Mesenteric fat pad (tissue), 1 donor: ENCODE measurements around the gene CCDC183. TPM values are rescaled to one million over a fixed set of nuclear protein-coding genes. Genes with fewer than 3 reads are reported as not detected.
"Not testable (repeated sequence)": the region's sequence is repeated elsewhere in the genome, so short reads cannot be mapped to it uniquely, and the experiment has no call there.

ENCODE experiments used
- DNase-seq: peaks from one replicate; pipeline ENCODE4 v3.0.0-alpha.2; 2020; ENCODE audit warnings: low spot score
- long read RNA-seq: library from polyadenylated mRNA; unstranded; transcript quantifications from one replicate; pipeline ENCODE4 v2.0.0, GENCODE V29; 2020
- total RNA-seq: library from RNA; stranded (reverse); fragmentation: NEBNext Ultra II Directional; extraction: Animal tissue kit (Norgen Biotek cat#: 25700); gene quantifications from one replicate; pipeline ENCODE4 v1.2.1, GENCODE V29; 2021
- donor health status: DM: yes; HTN: yes; CAD: no.

The CCDC183 gene
- 0.71 TPM for total RNA-seq
- long read RNA-seq: 0 reads

DNA sequence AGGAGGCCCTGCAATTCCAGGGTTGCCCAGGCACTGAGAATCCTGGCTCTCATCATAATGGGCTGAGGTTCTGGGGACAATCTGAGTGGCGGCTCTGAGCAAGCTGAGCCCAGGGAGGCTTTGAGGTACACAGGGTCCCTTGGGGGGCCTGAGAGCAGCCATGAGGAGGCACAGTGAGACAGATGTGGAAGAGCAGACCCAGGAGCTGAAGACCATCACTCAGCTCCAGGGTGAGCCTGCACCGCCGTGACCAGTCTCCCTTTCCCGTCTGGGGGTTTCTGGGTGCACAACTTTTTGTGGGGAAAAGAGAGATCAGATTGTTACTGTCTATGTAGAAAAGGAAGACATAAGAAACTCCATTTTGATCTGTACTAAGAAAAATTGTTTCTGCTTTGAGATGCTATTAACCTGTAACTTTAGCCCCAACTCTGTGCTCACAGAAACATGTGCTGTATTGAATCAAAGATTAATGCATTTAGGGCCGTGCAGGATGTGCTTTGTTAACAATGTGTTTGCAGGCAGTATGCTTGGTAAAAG lies at the start of gene CCDC183:
Gene CCDC183, plus strand, starts transcription at position 101 of the 537 bp plus-strand sequence. Its CDS starts 60 bp downstream, at position 161.
- DNase-seq: no peak

DNA sequence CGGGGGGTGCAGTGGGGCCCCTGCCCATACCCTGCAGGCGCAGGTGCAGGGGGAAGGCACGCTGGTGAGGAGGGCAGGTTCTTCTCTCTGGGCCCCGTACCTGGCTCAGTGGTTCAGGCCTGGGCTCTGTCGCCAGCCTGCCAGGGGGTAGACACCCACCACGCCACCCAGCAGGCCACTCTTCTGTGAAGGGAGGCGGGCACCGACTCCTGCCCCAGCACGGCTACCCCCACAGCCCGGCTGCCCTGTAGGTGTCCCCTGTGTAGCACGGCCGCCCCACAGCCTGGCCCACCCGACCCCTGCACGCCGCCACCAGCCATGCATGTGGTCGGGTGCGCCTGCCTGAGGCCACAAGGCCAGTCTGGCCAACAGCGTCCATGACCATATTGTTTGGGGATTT lies 49.5 kb upstream of the CCDC183 start:
- DNase-seq: no peak

DNA sequence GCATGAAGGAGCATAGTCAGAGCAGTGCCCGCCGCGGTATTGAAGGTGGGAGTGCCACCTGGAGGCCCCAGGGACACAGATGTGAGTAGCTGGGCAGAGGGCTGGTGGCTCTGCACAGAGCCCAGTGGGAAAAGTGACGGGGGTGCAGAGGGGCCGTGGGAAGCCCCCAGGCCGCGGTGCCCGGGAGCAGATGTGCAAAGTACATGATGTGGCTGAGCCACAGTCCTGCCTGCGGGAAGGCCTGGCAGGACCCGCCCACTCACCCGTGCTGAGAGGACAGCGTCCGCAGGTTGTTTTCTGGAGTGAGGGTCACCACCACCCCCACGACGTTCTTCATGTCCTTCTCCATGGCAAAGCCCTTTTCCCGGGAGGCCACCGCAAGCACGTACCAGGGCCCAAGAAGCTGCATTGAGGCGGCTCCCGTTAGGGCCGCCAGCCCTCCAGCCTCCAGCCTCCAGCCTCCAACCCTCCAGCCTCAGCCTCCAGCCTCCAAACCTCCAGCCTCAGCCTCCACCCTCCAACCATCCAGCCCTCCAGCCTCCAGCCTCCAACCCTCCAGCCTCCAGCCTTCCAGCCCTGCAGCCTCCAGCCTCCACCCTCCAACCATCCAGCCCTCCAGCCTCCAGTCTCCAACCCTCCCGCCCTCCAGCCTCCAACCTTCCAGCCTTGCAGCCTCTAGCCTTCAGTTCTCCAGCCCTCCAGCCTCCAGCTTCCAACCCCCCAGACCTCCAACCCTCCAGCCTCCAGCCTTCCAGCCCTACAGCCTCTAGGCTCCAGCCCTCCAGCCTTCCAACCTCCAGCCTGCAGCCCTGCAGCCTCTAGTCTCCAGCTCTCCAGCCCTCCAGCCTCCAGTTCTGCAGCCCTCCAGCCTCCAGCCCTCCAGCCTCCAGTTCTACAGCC lies 48.7 kb upstream of the CCDC183 start:
- no peak for DNase-seq

DNA sequence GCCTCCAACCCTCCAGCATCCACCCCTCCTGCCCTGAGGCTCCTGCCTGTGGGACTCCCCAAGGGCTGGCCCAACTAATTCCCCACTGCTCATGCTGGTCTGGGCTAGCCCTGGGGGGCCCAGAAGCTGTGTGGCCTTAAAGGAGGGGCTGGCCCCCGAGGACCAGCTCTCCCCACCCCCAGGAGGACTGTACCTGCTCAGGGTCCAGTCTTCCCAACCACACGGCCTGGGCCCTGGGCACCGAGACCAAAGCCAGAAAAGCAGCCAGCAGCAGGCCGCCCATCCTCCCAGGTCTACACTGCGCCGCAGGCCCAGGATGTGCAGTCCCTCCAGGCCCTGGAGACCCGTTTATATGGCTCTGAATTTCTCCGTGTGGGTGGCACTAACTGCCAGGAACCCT lies 47.9 kb upstream of the CCDC183 start, which contains the start of gene LCN6:
Gene LCN6, minus strand, starts transcription at position 325 of the 400 bp plus-strand sequence. Its CDS starts 42 bp downstream, at position 283.
- DNase-seq: no peak

DNA sequence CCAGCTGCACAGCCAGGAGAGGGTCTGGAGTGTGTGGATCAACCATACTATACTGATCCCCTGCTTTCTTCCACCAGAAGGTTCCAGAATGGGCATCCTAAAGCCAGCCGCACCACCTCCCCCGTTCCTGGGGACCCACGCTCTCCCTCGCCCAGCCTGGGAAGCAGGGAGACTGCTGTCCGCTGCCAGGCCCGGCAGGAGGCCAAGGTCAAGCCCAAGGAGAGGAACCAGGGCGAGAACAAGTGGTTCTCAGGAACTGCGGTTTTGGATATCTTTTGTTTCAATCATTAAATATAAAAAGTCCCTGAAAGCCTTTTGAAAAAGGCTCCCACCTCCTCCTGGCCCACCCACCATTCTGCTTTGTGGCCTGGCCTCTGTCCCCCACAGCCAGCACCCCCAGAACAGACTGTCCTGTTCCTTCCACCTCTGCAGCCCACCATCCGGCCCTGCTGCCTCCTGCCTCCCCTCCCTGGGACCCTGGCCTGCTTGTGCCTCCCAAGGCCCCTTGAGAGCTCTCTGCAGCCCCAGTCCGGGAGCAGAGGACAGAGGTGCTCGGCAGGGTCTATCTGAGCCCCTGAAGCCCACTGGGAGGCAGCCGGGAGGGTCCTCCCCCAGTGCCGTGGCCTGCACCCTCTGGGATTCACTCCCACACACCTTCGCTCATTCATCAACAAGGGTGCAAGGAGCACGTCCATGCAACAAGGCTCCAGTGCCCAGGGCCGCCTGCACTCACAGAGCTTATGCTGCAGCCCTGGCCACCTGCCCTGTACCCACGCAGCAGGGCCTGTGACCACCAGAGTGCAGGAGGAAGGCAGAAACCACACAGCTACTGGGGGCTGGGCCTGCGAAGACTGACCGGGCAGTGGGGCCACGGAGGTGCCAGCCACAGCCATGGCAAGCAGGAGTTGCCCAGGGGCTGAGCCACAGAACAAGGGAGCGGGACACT lies 47.2 kb upstream of the CCDC183 start:
- no peak for DNase-seq

DNA sequence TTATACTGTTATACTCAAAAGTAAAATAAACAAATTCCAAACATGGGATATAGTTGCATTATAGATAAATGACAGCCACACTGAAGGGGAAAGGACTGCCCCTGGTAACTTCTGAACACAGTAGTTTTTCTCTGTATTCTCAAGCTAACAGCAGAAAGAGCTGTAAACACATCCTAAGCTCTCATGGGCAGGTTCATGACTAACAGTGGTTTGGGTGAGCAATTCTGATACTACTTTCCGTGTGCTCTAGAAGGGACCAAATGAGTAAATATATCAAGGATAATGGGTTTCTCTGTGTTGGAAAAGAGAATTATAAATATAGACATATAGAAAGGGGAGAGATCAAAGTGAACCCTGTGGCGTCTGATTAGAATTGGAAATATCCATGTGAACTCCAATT lies 45.6 kb upstream of the CCDC183 start:
- DNase-seq: no peak

DNA sequence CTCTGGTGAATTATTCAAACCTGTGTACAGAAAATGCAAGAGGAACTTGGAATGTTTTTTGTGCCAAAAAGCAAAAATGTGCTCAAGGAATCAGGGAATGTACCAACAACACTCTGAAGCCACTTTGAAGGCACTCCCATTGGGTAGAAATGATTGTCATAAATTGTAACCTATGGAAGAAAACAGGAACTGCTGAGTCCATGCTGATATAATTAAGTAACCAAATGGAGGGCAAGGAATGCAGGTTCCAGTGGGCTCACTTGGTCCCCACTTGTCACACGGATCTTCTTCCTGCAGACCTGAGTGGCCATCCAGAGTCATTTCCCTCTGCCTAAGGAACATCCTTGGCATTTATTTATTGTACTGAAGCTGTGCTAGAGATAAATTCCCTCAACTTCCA lies 44.9 kb upstream of the CCDC183 start:
- no peak for DNase-seq

DNA sequence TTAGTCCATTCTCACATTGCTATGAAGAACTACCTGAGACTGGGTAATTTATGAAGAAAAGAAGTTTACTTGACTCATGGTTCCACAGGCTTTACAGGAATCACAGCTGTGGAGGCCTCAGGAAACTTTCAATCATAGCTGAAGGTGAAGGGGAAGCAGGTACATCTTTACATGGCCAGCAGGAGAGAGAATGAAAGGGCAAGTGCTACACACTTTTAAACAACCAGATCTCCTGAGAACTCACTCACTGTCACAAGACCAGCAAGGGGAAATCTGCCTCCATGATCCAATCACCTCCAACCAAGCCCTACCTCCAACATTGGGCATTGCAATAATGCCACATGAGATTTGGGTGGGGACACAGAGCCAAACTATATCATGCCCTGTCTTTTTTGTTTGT lies 44.3 kb upstream of the CCDC183 start:
- DNase-seq: no peak

DNA sequence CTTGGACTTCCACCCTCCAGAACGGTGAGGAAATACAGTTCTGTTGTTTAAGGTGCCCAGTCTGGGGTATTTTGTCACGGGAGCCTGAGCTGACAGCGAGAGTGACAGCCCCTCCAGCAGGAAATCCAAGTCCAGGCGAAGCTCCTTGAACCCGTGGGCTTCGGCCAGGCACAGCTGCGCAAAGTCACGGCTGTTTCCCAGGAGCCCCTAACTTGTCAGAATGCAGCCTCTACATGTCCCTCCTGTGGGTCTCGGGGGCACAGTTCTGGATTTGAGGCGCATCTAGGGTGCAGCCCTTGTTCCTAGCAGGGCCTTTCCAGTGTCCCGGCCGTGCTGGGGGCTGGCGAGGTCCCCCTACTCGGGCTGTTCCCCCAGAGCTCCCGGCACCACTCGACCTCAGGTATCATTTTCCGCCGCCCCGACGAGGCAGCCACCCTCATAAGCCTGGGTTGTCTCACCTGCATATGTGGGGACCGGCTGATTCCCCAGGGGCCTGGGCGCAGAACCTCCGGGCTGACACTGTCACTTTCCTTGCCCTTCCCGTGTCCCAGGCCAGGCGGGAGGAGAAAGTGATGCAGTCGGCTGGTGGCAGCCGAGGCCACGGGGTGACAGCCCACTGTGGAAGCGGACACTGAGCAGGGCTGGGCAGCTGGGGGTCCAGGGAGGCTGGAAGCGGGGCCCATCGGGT lies 42.6 kb upstream of the CCDC183 start:
- no peak for DNase-seq

DNA sequence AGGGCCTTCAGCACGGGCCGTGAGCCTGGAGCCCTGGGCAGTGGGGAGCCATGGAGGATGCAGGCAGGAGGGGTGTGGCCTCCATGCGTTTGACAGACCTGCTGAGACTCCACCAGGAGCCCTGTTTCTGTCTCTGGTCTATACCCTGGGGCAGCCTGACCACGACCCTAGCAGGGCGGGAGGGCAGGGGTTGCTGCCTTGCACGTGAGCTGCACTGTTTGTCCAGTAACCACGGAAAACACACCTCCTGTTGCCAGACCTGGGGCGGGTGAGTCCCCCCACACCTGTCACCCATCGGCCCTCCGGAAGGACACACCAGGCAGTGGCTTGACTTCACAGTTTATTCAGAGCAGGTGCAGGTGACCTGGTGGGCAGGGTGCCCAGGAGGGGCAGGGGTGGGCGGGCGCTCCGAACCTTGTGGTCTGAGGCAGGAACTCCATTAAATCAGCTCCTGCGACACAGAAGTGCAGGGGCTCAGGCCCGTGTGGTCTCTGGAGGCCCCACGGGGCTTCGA lies 42.0 kb upstream of the CCDC183 start:
- DNase-seq: no peak

DNA sequence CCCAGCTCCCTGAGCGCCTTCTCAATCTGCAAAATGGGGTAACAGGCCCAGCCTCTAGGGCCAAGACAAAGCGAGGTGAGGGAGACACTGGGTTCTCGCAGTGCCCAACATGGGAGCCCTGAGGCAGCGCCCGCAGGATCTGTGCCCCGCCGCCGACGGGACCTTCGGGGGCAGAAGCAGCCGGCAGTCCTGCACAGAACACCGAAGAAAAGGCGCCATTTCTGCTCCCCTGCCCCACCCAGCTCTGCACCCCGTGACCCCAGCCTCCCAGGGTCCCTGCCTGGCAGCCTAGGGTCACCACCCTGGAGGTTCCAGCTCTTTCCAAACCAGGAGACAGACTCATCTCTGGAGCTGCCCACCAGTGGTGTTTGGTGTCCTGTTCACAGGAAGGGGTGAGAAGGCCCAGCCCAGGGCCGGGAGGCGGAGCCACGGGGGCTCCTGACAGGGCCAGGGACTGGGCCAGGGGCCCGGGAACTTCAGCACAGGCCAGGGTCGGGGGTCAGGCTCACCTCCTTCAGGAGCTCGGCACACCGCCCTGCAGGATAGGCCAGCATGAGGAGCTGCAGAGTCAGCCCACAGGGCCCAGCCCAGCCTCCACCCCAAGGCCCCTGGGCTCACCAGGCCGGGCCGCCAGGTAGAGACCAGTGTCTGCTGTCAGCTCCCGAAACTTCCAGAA lies 41.4 kb upstream of the CCDC183 start:
- DNase-seq: no peak

DNA sequence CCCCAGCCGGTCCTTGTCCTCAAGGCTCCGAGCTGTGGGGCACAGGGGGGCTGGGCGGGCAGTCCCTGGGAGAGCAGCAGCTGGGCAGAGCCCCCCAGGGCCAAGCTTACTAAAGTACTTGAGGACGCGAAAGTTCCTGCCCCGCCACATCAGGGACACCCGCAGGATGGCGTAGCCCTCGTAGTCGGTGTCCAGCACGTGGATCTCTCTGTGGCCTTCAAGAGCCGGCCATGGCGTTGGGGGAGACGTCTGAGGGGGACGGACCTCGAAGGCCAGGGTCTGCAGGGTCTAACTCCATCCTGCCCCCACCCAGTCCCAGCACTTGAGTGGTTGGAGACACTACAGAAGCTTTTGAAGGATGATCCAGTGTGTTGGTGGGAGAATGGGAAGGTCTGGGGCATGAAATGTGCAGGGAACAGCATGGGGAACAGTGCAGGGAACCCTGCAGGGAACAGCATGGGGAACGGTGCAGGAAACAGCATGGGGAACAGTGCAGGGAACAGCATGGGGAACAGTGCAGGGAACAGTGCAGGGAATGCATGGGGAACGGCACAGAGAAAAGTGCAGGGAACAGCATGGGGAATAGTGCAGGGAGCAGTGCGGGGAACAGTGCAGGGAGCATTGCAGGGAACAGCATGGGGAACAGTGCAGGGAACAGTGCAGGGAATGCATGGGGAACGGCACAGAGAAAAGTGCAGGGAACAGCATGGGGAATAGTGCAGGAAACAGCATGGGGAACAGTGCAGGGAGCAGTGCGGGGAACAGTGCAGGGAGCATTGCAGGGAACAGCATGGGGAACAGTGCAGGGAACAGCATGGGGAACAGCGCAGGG lies 40.6 kb upstream of the CCDC183 start:
- DNase-seq: not testable (repeated sequence)

DNA sequence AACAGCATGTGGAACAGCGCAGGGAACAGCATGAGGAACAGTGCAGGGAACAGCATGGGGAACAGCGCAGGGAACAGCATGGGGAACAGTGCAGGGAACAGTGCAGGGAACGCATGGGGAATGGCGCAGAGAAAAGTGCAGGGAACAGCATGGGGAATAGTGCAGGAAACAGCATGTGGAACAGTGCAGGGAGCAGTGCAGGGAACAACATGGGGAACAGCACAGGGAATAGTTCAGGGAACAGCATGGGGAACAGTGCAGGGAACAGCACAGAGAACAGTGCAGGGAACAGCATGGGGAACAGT lies 40.1 kb upstream of the CCDC183 start:
- DNase-seq: no peak

DNA sequence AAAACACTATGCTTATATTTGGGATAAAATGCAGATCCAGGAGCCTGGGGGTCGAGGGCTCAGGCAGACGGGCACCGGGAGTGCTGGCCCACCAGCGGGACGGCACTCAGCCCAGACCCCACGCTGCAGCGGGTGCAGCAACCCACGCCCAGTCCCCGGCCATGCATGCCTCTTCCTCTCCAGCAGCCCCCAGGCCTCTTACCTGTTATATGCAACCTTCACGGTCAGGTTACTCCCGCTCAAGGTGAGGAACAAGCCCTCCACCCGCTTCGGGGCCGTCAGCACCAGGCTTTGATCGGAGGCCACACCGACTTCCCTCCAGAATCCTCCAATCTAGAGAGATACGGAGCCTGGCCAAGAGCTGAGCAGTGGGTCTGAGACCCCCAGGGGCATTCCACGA lies 39.3 kb upstream of the CCDC183 start:
- DNase-seq: no peak

DNA sequence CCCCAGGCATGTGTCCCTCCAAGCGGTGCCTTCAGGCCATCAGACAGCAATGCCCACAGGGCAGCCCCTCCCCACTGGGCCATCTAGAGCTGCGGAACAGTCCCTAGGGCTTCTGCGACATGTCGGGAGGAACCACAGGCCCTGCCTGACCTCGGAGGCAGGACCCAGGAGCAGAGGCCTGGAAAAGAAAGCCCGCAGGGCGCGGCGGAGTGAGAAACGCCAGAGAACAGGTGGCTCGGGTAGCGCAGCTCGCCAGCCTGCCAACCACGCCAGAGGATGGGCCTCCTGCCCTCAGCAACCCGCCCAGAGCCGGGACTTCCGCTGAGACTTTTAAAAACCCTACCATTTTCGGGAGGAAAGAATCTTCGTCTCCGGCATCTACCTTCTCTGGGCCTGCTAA lies 38.8 kb upstream of the CCDC183 start:
- DNase-seq: no peak

DNA sequence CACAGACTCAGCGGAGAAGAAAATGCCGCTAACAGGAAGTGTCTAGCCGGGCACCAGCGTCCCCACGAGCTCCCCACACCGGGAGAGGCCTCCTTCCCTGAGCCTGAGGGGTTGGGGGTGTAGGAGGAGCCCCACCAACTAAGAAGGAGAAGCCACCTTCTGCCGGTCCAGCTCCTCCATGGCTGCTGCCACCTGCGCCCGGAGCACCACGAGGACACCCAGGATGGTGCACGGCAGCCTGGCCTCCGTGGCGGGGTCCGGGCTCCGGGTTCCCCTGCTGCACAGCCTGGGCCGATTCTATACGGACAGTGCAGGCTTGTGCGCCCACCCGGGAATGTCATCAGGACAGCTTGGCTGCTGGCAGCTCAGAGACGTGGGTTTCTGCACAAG lies 38.4 kb upstream of the CCDC183 start:
- no peak for DNase-seq

DNA sequence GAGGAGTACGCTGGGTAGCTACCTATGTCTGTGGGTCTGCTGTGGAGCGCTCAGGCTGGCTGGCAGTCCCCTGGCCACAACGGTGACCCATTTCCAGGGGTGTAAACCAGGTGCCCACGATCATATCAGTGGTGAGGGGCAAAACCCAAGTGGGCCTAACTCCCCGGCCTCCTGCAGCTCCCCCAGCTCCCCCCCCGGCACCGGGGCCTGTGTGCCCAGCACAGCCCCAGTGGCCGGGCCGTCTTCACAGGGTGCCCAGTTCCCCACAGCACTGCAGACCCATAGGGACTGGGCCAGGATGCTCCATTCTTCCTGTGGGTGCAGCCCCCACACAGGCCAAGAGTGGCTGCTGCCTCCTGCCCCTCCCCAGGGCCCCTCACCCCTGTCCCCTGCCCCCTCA lies 37.1 kb upstream of the CCDC183 start:
- no peak for DNase-seq

DNA sequence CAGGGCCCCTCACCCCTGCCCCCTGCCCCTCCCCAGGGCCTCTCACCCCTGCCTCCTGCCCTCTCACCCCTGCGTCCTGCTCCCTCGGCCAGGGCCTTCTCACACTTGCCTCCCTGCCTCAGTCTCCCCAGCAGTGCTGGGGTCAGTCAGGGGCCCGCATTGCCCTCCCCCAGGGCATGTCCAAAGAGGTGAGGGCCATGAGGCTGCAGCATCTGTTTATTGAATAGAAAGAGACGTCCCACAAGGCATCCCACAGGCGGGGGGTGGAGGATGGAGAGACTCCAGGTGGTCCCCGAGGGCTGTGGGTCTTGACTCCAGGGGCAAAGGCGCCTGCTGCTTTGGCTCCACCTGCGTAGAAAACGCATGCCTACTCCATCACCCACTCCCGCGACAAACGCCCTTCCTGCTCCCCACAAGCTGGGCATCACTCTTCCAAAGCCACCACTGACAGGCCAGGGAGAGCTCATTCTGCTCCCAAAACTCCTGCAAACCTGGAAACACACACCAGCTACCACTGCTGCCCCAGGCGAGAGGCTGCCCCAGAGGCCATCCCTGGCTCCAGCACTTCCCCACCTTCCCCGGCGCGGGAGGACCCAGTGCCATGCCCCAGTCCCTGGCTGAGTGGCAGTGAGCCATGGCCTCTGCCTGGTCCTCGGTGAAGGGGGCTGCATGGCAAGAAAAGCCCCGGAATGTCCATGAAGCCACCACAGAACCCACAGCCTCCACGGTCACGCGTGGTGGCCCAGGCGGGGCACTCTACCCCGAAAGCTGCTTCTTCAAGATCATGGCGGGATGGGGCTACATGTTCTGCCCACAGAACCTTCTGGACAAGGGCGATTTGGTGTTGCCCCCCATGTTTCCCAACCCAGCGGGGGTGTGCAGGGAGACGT lies 36.5 kb upstream of the CCDC183 start:
- no peak for DNase-seq

DNA sequence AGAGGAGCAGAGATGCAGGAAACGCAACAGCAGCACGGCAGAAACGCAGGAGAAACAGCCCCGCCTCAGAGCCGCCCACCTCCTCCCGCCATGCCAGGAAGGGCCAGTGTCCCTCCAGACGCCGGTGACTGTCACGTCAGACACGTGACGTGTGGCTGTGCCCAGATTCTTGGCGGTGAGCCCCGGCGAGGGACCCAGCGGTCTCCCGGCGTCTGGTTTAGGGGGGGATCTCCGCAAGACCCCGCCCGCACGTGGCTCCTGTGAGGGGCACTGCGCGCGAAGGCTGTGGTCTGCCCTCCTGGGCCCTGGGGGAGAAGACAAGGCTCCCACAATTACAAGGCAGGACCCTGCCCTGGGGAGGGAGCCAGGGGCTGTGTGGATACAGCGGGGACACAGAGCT lies 35.7 kb upstream of the CCDC183 start:
- no peak for DNase-seq
